ENCODE results near the gene USP7.

USP7 gene

DNA sequence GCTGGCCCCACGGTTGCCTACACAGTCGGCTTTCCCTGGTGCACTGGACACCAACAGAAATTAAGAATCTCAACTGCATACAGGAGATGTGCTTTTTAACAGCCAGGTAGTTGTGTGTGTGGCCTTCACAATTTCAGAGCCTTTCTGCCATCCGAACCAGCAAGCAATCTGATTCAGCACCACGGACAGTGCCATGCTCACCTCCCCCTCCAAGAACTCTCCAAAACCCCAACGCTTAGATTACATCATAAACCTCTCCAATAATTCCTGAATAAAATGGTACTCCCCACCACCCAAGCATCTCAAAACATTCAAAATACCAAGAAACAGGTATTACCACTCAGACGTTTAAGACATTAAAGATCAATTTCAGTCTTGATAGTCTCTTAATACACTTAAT lies 31.8 kb downstream of the USP7 start:
- Histone ChIP-seq H3K27ac (no peak overlapping the region), H3K4me2 (no peak overlapping the region), H3K27me3 (ENCODE audit: insufficient read depth, low read depth) (no peaks in the 10 kb centered on the region), H3K4me1 (ENCODE audit: low read depth, poor library complexity, severe bottlenecking) (peaks cover 44% of the 10 kb centered on the region), H3K36me3 (ENCODE audit: insufficient read depth) (peaks cover 18% of the 10 kb centered on the region), H3K9ac (no peak overlapping the region), H3K4me3 (IDR thresholded peaks at IDR 0.05; ENCODE audit: insufficient read depth, low read depth, low read length) (no peak overlapping the region), H4K20me1 (ENCODE audit: insufficient read depth) (peaks cover 99% of the 10 kb centered on the region), H2AFZ (ENCODE audit: low read depth) (no peak overlapping the region), H3K79me2 (ENCODE audit: insufficient read depth, low read depth) (peaks cover 100% of the 10 kb centered on the region)
- TF ChIP-seq, protein P1, sequence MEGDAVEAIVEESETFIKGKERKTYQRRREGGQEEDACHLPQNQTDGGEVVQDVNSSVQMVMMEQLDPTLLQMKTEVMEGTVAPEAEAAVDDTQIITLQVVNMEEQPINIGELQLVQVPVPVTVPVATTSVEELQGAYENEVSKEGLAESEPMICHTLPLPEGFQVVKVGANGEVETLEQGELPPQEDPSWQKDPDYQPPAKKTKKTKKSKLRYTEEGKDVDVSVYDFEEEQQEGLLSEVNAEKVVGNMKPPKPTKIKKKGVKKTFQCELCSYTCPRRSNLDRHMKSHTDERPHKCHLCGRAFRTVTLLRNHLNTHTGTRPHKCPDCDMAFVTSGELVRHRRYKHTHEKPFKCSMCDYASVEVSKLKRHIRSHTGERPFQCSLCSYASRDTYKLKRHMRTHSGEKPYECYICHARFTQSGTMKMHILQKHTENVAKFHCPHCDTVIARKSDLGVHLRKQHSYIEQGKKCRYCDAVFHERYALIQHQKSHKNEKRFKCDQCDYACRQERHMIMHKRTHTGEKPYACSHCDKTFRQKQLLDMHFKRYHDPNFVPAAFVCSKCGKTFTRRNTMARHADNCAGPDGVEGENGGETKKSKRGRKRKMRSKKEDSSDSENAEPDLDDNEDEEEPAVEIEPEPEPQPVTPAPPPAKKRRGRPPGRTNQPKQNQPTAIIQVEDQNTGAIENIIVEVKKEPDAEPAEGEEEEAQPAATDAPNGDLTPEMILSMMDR (conservative IDR thresholded peaks at IDR 0.05; ENCODE audit: low read depth, low read length): no peak

- Histone ChIP-seq H4K20me1 (ENCODE audit: insufficient read depth) (peaks cover 95% of the 10 kb centered on the region), H3K36me3 (ENCODE audit: insufficient read depth) (peaks cover 18% of the 10 kb centered on the region), H3K4me2 (no peak overlapping the region), H3K27me3 (ENCODE audit: insufficient read depth, low read depth) (no peaks in the 10 kb centered on the region), H3K79me2 (ENCODE audit: insufficient read depth, low read depth) (peaks cover 100% of the 10 kb centered on the region), H3K4me1 (ENCODE audit: low read depth, poor library complexity, severe bottlenecking) (peaks cover 39% of the 10 kb centered on the region), H3K9ac (no peak overlapping the region), H3K4me3 (IDR thresholded peaks at IDR 0.05; ENCODE audit: insufficient read depth, low read depth, low read length) (no peak overlapping the region), H3K27ac (no peak overlapping the region), H2AFZ (ENCODE audit: low read depth) (no peak overlapping the region)
- TF ChIP-seq, protein P1 (conservative IDR thresholded peaks at IDR 0.05; ENCODE audit: low read depth, low read length): no peak
These were observed 34.5 kb downstream of the USP7 start for GRCh38 chr16:8929086-8929748.

- Histone ChIP-seq H3K27ac (no peak overlapping the region), H3K4me2 (no peak overlapping the region), H3K9ac (no peak overlapping the region), H2AFZ (ENCODE audit: low read depth) (no peak overlapping the region), H3K79me2 (ENCODE audit: insufficient read depth, low read depth) (peaks cover 100% of the 10 kb centered on the region), H3K4me1 (ENCODE audit: low read depth, poor library complexity, severe bottlenecking) (peaks cover 35% of the 10 kb centered on the region), H3K27me3 (ENCODE audit: insufficient read depth, low read depth) (no peaks in the 10 kb centered on the region), H3K36me3 (ENCODE audit: insufficient read depth) (peaks cover 18% of the 10 kb centered on the region), H3K4me3 (IDR thresholded peaks at IDR 0.05; ENCODE audit: insufficient read depth, low read depth, low read length) (no peak overlapping the region), H4K20me1 (ENCODE audit: insufficient read depth) (peaks cover 95% of the 10 kb centered on the region)
- TF ChIP-seq, protein P1 (conservative IDR thresholded peaks at IDR 0.05; ENCODE audit: low read depth, low read length): no peak
These were observed 35.2 kb downstream of the USP7 start for GRCh38 chr16:8928467-8928957.

- Histone ChIP-seq H3K27ac (no peak overlapping the region), H3K79me2 (ENCODE audit: insufficient read depth, low read depth) (peaks cover 96% of the 10 kb centered on the region), H3K9ac (no peak overlapping the region), H3K4me1 (ENCODE audit: low read depth, poor library complexity, severe bottlenecking) (peaks cover 34% of the 10 kb centered on the region), H3K27me3 (ENCODE audit: insufficient read depth, low read depth) (no peaks in the 10 kb centered on the region), H3K36me3 (ENCODE audit: insufficient read depth) (peaks cover 25% of the 10 kb centered on the region), H4K20me1 (ENCODE audit: insufficient read depth) (peaks cover 79% of the 10 kb centered on the region), H3K4me2 (no peak overlapping the region), H3K4me3 (IDR thresholded peaks at IDR 0.05; ENCODE audit: insufficient read depth, low read depth, low read length) (no peak overlapping the region), H2AFZ (ENCODE audit: low read depth) (no peak overlapping the region)
- TF ChIP-seq, protein P1 (conservative IDR thresholded peaks at IDR 0.05; ENCODE audit: low read depth, low read length): no peak
These were observed 36.9 kb downstream of the USP7 start for GRCh38 chr16:8926827-8927226.
